WTC11 (cell line): ENCODE measurements around the gene UNC79.

Experiments used
- ELF4 ChIP-seq: sonication (generic); formaldehyde crosslinking; IDR thresholded peaks from 2 replicates; pipeline ENCODE4 v1.8.1; 2022; ENCODE audit warnings: low read depth, mild to moderate bottlenecking, moderate library complexity, missing genetic modification reagents
- GABPB1 ChIP-seq: sonication (generic); formaldehyde crosslinking; IDR thresholded peaks from 2 replicates; pipeline ENCODE4 v1.8.1; 2023; ENCODE audit warnings: mild to moderate bottlenecking, missing genetic modification reagents
- SMAD3 ChIP-seq: sonication (generic); formaldehyde crosslinking; IDR thresholded peaks from 2 replicates; pipeline ENCODE4 v1.8.0; 2022; ENCODE audit warnings: missing genetic modification reagents, mild to moderate bottlenecking, borderline replicate concordance
- SOX15 ChIP-seq: fragments of 250-450 bp; sonication (Bioruptor Pico); IDR thresholded peaks from 2 replicates; pipeline ENCODE4 v1.9.0; 2021; ENCODE audit warnings: mild to moderate bottlenecking
- ZBTB21 ChIP-seq: sonication (generic); formaldehyde crosslinking; IDR thresholded peaks from 2 replicates; pipeline ENCODE4 v1.8.1; 2023; ENCODE audit warnings: mild to moderate bottlenecking, missing genetic modification reagents, borderline replicate concordance
- TF ChIP-seq, protein P1 (sequence below): fragments of 200-600 bp; IDR thresholded peaks from 2 replicates; pipeline ENCODE4 v1.8.0; 2022; ENCODE audit warnings: antibody characterized with exemption

GRCh38 chr14:93731753-93732152, 301.0 kb downstream of the UNC79 start:
- TF ChIP-seq GABPB1 (CRISPR knock-in tag) (no peak), SOX15 (CRISPR knock-in tag) (no peak), ELF4 (CRISPR knock-in tag) (no peak), ZBTB21 (CRISPR knock-in tag) (no peak), SMAD3 (no peak)
- TF ChIP-seq, protein P1, sequence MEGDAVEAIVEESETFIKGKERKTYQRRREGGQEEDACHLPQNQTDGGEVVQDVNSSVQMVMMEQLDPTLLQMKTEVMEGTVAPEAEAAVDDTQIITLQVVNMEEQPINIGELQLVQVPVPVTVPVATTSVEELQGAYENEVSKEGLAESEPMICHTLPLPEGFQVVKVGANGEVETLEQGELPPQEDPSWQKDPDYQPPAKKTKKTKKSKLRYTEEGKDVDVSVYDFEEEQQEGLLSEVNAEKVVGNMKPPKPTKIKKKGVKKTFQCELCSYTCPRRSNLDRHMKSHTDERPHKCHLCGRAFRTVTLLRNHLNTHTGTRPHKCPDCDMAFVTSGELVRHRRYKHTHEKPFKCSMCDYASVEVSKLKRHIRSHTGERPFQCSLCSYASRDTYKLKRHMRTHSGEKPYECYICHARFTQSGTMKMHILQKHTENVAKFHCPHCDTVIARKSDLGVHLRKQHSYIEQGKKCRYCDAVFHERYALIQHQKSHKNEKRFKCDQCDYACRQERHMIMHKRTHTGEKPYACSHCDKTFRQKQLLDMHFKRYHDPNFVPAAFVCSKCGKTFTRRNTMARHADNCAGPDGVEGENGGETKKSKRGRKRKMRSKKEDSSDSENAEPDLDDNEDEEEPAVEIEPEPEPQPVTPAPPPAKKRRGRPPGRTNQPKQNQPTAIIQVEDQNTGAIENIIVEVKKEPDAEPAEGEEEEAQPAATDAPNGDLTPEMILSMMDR: no peak
